Vagina (tissue), 2 donors: Measurements from ENCODE around the gene FAM117B. TPM values are rescaled to one million over a fixed set of nuclear protein-coding genes. Genes with fewer than 3 reads are reported as not detected.

Experiments
- DNase-seq, 2 donors: peaks; one replicate each; pipeline ENCODE4 v3.0.0-alpha.2; 2017; ENCODE audit errors: extremely low spot score in 2 of 2
- H3K27ac ChIP-seq: fragments of 200-600 bp; sonication (generic); one replicate; pipeline ENCODE4 v1.5.1; 2019
- H3K27me3 ChIP-seq: fragments of 200-600 bp; sonication (generic); one replicate; pipeline ENCODE4 v1.5.1; 2019
- H3K36me3 ChIP-seq, 2 donors: fragments of 200-600 bp; sonication (generic); one replicate each; pipeline ENCODE4 v1.5.1; 2017 to 2019
- H3K4me1 ChIP-seq: fragments of 200-600 bp; sonication (generic); one replicate; pipeline ENCODE4 v1.5.1; 2019
- H3K4me3 ChIP-seq, 2 donors: fragments of 200-600 bp; sonication (generic); 1 replicate in 1 of 2; 2 replicates in 1 of 2; pipeline ENCODE4 v1.5.1; 2016 to 2019
- H3K9me3 ChIP-seq: fragments of 200-600 bp; sonication (generic); one replicate; pipeline ENCODE4 v1.5.1; 2019
- CTCF ChIP-seq, 3 experiments: fragments of 450-650 bp in 2 of 3; fragments of 200-600 bp in 1 of 3; sonication (generic) in 1 of 3; IDR thresholded peaks; one replicate each; pipeline ENCODE4 v1.5.1; 2017 to 2019; ENCODE audit warnings: antibody characterized with exemption in 3 of 3, mild to moderate bottlenecking in 2 of 3, moderate library complexity in 2 of 3
- POLR2A ChIP-seq, 2 donors: fragments of 450-650 bp; IDR thresholded peaks; one replicate each; pipeline ENCODE4 v1.6.1; 2017; ENCODE audit warnings: antibody characterized with exemption in 2 of 2, mild to moderate bottlenecking in 2 of 2, moderate library complexity in 2 of 2
- POLR2AphosphoS5 ChIP-seq, 2 donors: sonication (generic); formaldehyde crosslinking; IDR thresholded peaks; one replicate each; pipeline ENCODE4 v1.9.0; 2017; ENCODE audit warnings: antibody characterized with exemption in 2 of 2, mild to moderate bottlenecking in 2 of 2, low read depth in 1 of 2; ENCODE audit not compliant: insufficient read depth in 1 of 2
- intact Hi-C: fragments of 100-400 bp; cut with DNase I; formaldehyde crosslinking; loops from one replicate; pipeline ENCODE4 v1.15.1; 2023
- total RNA-seq: library from RNA; depleted of rRNA; stranded (reverse); fragments of >200 nt; gene quantifications from one replicate; pipeline ENCODE4 v1.2.3, GENCODE V29; 2016

Gene FAM117B
- total RNA-seq, 1 donor from 2014 or later = 13.5 TPM

GRCh38 chr2:202752071-202752470, 117.3 kb downstream of the FAM117B start:
- intact Hi-C loops = no loop called here
- no peak overlapping the region for H3K27ac ChIP-seq
- no peaks in the 10 kb centered on the region for H3K27me3 ChIP-seq
- peaks cover 0 to 2% of the 10 kb centered on the region in 2 donors for H3K36me3 ChIP-seq
- no peaks in the 10 kb centered on the region for H3K4me1 ChIP-seq
- TF ChIP-seq CTCF (IDR thresholded peaks at IDR 0.05) (no peak), POLR2A (IDR thresholded peaks at IDR 0.05) (no peak), POLR2AphosphoS5 (IDR thresholded peaks at IDR 0.05; ENCODE audit: insufficient read depth in 1 of 2, low read depth in 1 of 2) (no peak)
- H3K9me3 ChIP-seq = no peaks in the 10 kb centered on the region
- DNase-seq = no peak
- no peak overlapping the region for H3K4me3 ChIP-seq

- Histone ChIP-seq H3K27ac (no peak overlapping the region), H3K36me3 (peaks cover 0 to 13% of the 10 kb centered on the region in 2 donors), H3K4me3 (no peak overlapping the region), H3K27me3 (no peaks in the 10 kb centered on the region), H3K4me1 (no peaks in the 10 kb centered on the region), H3K9me3 (no peaks in the 10 kb centered on the region)
- DNase-seq = no peak
- TF ChIP-seq POLR2AphosphoS5 (IDR thresholded peaks at IDR 0.05; ENCODE audit: insufficient read depth in 1 of 2, low read depth in 1 of 2) (no peak), CTCF (IDR thresholded peaks at IDR 0.05) (no peak), POLR2A (IDR thresholded peaks at IDR 0.05) (no peak)
- intact Hi-C loops = no loop called here
Observed at GRCh38 chr2:202754936-202755335, 120.2 kb downstream of the FAM117B start.

- H3K27ac ChIP-seq = no peak overlapping the region
- no peaks in the 10 kb centered on the region for H3K27me3 ChIP-seq
- peaks cover 0 to 15% of the 10 kb centered on the region in 2 donors for H3K36me3 ChIP-seq
- no peak for DNase-seq
- H3K9me3 ChIP-seq = no peaks in the 10 kb centered on the region
- no peak overlapping the region for H3K4me3 ChIP-seq
- intact Hi-C loops = no loop called here
- TF ChIP-seq CTCF (IDR thresholded peaks at IDR 0.05) (no peak), POLR2AphosphoS5 (IDR thresholded peaks at IDR 0.05; ENCODE audit: insufficient read depth in 1 of 2, low read depth in 1 of 2) (no peak), POLR2A (IDR thresholded peaks at IDR 0.05) (no peak)
- no peaks in the 10 kb centered on the region for H3K4me1 ChIP-seq
Observed at GRCh38 chr2:202756598-202756997, 121.8 kb downstream of the FAM117B start.

- no peaks in the 10 kb centered on the region for H3K4me1 ChIP-seq
- no peak overlapping the region for H3K27ac ChIP-seq
- no peaks in the 10 kb centered on the region for H3K9me3 ChIP-seq
- TF ChIP-seq POLR2AphosphoS5 (IDR thresholded peaks at IDR 0.05; ENCODE audit: insufficient read depth in 1 of 2, low read depth in 1 of 2) = no peak
- TF ChIP-seq CTCF (IDR thresholded peaks at IDR 0.05) = no peak
- TF ChIP-seq POLR2A (IDR thresholded peaks at IDR 0.05) = no peak
- DNase-seq = no peak
- H3K27me3 ChIP-seq = no peaks in the 10 kb centered on the region
- H3K4me3 ChIP-seq = no peak overlapping the region
- intact Hi-C loops = no loop called here
- peaks cover 0 to 15% of the 10 kb centered on the region in 2 donors for H3K36me3 ChIP-seq
Observed at GRCh38 chr2:202757339-202757738, 122.6 kb downstream of the FAM117B start.

GRCh38 chr2:202758128-202758527, 123.4 kb downstream of the FAM117B start:
- TF ChIP-seq POLR2AphosphoS5 (IDR thresholded peaks at IDR 0.05; ENCODE audit: insufficient read depth in 1 of 2, low read depth in 1 of 2) (no peak), CTCF (IDR thresholded peaks at IDR 0.05) (no peak), POLR2A (IDR thresholded peaks at IDR 0.05) (no peak)

More at GRCh38 chr2:202758128-202758527, 123.4 kb downstream of the FAM117B start:
- H3K27me3 ChIP-seq = no peaks in the 10 kb centered on the region
- H3K27ac ChIP-seq = no peak overlapping the region
- no peak for DNase-seq
- no peaks in the 10 kb centered on the region for H3K9me3 ChIP-seq
- intact Hi-C loops = no loop called here
- peaks cover 0 to 15% of the 10 kb centered on the region in 2 donors for H3K36me3 ChIP-seq
- no peak overlapping the region for H3K4me3 ChIP-seq
- no peaks in the 10 kb centered on the region for H3K4me1 ChIP-seq
